Uterus (tissue), 2 donors: Measurements from ENCODE around the gene COL28A1.

Experiments
- CTCF ChIP-seq, 4 experiments: fragments of 200-600 bp in 2 of 4; fragments of 450-650 bp in 2 of 4; sonication (generic) in 2 of 4; IDR thresholded peaks; one replicate each; pipeline ENCODE4 v1.5.1; 2016 to 2019; ENCODE audit warnings: antibody characterized with exemption in 4 of 4, mild to moderate bottlenecking in 2 of 4, moderate library complexity in 1 of 4
- POLR2A ChIP-seq, 2 donors: fragments of 450-650 bp; IDR thresholded peaks; one replicate each; pipeline ENCODE4 v1.6.1; 2016; ENCODE audit warnings: antibody characterized with exemption in 2 of 2, mild to moderate bottlenecking in 1 of 2, moderate library complexity in 1 of 2

DNA sequence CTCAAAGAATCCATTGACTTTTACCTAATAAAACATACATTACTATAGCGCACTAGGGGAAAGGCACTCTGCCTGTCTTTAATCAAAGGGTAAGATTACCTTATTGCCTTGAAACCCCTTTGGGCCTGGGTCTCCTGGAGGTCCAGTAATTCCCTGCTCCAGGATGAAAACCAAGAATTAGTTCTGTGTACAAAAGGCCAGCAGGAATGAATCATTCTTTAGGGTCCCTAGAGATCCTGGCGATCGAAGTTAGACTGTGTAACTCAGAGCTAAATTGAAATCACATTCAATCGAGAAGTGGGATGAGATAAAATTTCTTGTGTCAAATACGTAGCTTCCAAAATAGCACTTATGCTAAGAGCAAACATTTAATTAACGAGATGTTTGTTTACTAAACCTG, 29.8 kb downstream of the COL28A1 start:
- TF ChIP-seq POLR2A (IDR thresholded peaks at IDR 0.05) (no peak), CTCF (IDR thresholded peaks at IDR 0.05) (no peak)
